ENCODE data around the gene NDUFC2.

Gene NDUFC2

DNA sequence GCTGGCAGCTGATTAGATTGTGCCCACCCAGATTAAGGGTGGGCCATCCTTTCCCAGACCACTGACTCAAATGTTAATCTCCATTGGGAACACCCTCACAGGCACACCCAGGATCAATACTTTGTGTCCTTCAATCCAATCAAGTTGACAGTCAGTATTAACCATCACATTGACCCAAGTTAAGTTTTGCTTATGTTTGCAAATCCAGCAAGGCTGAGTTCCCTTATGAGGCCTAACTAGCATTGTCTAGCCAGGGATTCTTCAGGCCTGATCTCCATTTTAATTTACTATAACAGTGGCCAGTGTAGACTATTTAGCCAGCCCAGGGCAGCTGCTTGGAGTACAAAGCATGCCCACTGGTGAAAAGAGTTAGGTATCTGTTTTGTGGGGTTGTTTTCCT, 54.3 kb downstream of the NDUFC2 start:
- DNase-seq: no peak

DNA sequence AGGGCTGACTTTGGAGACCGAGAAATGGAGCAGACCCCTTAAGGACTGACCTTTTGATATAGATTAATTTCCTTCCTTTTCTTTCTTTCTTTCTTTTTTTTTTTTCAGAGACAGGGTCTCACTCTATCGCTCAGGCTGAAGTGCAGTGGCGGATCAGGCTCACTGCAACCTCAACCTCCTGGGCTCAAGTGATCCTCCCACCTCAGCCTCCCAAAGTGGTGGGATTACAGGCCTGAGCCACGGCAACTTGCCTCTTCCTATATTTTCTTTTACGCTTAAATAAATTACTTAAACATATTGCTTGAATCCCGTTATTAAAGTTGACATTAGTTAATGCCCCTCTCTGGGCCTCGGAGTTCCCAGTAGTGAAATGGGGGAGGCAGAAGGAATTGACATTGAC, 56.2 kb downstream of the NDUFC2 start:
- no peak for DNase-seq

DNA sequence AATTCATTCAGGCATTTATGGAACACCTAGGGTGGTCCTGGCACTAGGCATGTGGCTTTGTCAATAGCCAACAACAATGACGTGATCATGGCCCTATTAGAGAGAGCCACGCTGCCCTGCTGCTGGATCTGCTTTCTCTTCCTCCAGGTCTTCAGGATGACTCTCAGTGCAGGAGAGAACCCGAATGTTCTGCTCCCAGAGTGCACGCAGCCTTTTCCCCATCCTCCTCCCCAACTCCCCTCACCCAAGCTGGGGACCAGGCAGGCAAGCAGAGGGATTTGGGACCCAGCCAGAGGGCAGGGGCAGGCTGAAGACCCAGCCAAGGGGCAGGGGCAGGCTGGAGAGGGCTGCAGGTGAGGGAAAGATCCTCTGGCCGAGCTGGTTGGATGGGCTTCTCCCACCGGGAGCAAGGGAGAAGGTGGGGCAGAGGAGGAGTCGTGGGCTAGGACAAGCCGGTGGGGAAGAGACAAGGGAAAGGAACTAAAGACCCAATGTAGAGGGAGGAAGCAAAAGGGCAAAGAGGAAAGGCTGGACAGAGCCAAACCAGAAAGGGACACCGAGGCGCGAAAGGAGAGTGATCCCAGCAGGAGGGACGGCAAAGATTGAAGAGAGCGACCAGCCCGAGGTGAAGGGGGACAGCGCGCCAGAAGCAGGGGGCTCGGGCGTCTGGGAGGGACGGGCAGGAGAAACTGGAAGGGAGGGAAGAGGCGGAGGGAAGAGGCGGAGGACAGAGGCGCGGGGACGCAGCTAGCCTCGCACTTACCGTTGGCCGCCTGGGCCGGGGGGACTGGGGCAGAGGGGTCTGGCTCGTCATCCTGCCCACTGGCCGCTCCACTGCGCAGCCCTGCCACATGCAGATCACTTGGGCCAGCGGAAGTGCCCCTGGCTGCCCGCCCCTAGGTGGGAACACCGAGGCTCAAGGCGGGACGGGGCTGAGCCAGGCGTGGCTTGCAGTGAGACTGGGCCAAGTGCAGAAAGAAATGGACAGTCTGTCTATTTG, 57.0 kb downstream of the NDUFC2 start, which contains the start of gene KCTD14:
KCTD14 (minus strand) TSS at position 880 of the 1,000 bp plus-strand sequence; CDS start at position 853, 27 bp downstream.
- peak; percentile 69 for DNase-seq

DNA sequence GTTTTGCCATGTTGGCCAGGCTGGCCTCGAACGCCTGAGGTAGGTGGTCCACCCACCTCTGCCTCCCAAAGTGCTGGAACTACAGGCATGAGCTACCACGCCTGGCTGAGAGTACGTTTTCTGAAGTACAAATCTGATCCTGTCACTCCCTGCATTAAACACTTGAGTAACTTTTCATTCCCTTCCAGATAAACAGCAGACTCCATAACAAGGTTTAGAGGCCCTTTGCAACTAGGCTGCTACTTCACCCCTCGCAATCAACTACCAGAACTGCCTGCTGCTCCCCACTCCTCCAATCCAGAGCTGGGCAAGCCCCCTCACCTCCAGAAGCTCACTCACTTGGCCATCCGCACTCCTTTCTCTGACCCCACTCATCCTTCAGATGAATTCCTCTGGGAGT, 58.1 kb downstream of the NDUFC2 start:
- no peak for DNase-seq

DNA sequence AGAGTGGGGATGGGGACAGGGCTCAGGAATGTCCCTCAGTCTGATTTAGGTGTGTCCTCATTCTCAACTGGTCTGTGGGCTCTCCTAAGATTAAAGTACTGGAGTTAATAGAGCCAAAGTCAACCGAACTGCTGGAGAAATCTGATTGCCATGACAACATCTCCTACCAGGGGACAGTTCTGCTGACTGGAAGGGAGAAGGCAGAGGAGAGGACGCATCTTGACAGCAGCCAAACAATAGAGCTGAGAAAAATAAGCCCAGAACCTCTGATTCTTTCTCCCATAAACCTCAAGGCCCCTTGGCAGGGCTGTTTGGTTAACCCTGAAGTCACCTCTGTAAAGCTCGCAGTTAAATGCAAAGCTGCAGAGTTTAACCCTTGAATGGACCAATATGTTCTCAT, 59.4 kb downstream of the NDUFC2 start:
- DNase-seq: peak; percentile 34

DNA sequence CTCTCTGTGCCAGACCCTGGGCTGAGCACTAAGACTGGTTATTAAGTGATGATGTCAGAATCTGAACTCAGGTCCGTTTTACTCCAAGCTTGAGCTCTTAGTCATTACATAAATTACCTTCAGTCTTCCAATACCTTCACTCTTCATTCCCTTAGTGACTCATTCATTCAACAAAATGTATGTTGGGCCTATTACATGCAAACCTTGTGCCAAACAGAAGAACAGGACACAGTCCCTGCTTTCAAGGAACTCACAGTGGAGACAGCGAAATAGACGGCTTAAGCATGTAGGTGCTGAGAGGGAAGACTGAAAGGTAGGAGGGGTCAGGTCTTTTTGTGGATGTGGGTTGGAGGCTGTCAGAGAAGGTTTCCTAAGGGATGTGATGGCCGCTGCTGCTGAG, 59.9 kb downstream of the NDUFC2 start:
- DNase-seq: no peak

Measured in retina (tissue), 1 donor.